Measurements from ENCODE around the gene RFC4. TPM values are rescaled to one million over a fixed set of nuclear protein-coding genes. Genes with fewer than 3 reads are reported as not detected.
"Not testable (repeated sequence)": the region's sequence is repeated elsewhere in the genome, so short reads cannot be mapped to it uniquely, and the experiment has no call there.

RFC4 gene
- total RNA-seq, result 27.9 and 32.0 TPM in 2 replicates

GRCh38 chr3:186806089-186807055, at the start of gene RFC4:
Gene RFC4, minus strand, starts transcription at chr3:186806482. Its CDS starts 1,769 bp downstream, at chr3:186804713.
- DNase-seq, result peak; percentile 77

GRCh38 chr3:186854954-186855353, 48.7 kb upstream of the RFC4 start:
- no peak for DNase-seq

GRCh38 chr3:186854146-186854545, 47.9 kb upstream of the RFC4 start:
- no peak for DNase-seq

- no peak for DNase-seq
Measured at GRCh38 chr3:186852994-186853393, 46.7 kb upstream of the RFC4 start.

GRCh38 chr3:186851835-186852234, 45.6 kb upstream of the RFC4 start:
- not testable (repeated sequence) for DNase-seq

- peak; percentile 73 for DNase-seq
Measured at GRCh38 chr3:186849374-186849975, 43.2 kb upstream of the RFC4 start.

- DNase-seq, result no peak
Measured at GRCh38 chr3:186847437-186847836, 41.2 kb upstream of the RFC4 start.

- no peak for DNase-seq
Measured at GRCh38 chr3:186845756-186846155, 39.5 kb upstream of the RFC4 start.

- no peak for DNase-seq
Measured at GRCh38 chr3:186844908-186845307, 38.6 kb upstream of the RFC4 start.

GRCh38 chr3:186843039-186843432, 36.8 kb upstream of the RFC4 start:
- DNase-seq, result no peak

GRCh38 chr3:186842426-186843038, 36.2 kb upstream of the RFC4 start, which contains the start of gene ADIPOQ:
Gene ADIPOQ, plus strand, starts transcription at chr3:186842710. Its CDS starts 10,349 bp downstream, at chr3:186853059.
- DNase-seq, result no peak

GRCh38 chr3:186841620-186842019, 35.3 kb upstream of the RFC4 start:
- DNase-seq, result no peak

- no peak for DNase-seq
Measured at GRCh38 chr3:186839874-186840641, 33.8 kb upstream of the RFC4 start.

- DNase-seq, result no peak
Measured at GRCh38 chr3:186832276-186832675, 26.0 kb upstream of the RFC4 start.

GRCh38 chr3:186831798-186832197, 25.5 kb upstream of the RFC4 start:
- DNase-seq, result no peak

- DNase-seq, result no peak
Measured at GRCh38 chr3:186828340-186828739, 22.1 kb upstream of the RFC4 start.

GRCh38 chr3:186826976-186827857, 20.9 kb upstream of the RFC4 start:
- DNase-seq, result peak; percentile 85

- no peak for DNase-seq
Measured at GRCh38 chr3:186826410-186826975, 20.2 kb upstream of the RFC4 start.

GRCh38 chr3:186825872-186826409, 19.7 kb upstream of the RFC4 start:
- DNase-seq, result no peak

GRCh38 chr3:186825294-186825821, 19.1 kb upstream of the RFC4 start:
- peak; percentile 13 for DNase-seq
